ENCODE data around the gene GRB7.
"Not testable (repeated sequence)": the region's sequence is repeated elsewhere in the genome, so short reads cannot be mapped to it uniquely, and the experiment has no call there.

GRB7 gene
- 0 to 0.54 (median 0.10) reads per million in 4 donors for total RNA-seq

GRCh38 chr17:39737760-39738567 lies at the start of gene GRB7:
TSS of gene GRB7 (plus strand) at chr17:39737938. CDS start at chr17:39742302, 4,364 bp downstream.
- no peak for DNase-seq

GRCh38 chr17:39688475-39688835 lies 49.3 kb upstream of the GRB7 start:
- DNase-seq = no peak

- DNase-seq = no peak
These were observed 48.8 kb upstream of the GRB7 start for GRCh38 chr17:39688945-39689344.

GRCh38 chr17:39694593-39694992 lies 43.1 kb upstream of the GRB7 start:
- DNase-seq = no peak

GRCh38 chr17:39695089-39695474 lies 42.7 kb upstream of the GRB7 start:
- DNase-seq = no peak

GRCh38 chr17:39696731-39697130 lies 41.0 kb upstream of the GRB7 start:
- no peak for DNase-seq

- no peak for DNase-seq
These were observed 39.8 kb upstream of the GRB7 start for GRCh38 chr17:39697961-39698360.

- DNase-seq = not testable (repeated sequence)
These were observed 38.5 kb upstream of the GRB7 start for GRCh38 chr17:39699157-39699817.

- no peak for DNase-seq
These were observed 38.0 kb upstream of the GRB7 start, which contains the start of gene ERBB2 for GRCh38 chr17:39699818-39700147. TSS of gene ERBB2 (plus strand) at chr17:39700064. CDS start at chr17:39700239, 175 bp downstream.

- DNase-seq = no peak
These were observed 37.4 kb upstream of the GRB7 start for GRCh38 chr17:39700148-39700987.

GRCh38 chr17:39701012-39701783 lies 36.5 kb upstream of the GRB7 start:
- no peak for DNase-seq

GRCh38 chr17:39701784-39702422 lies 35.8 kb upstream of the GRB7 start:
- DNase-seq = no peak

GRCh38 chr17:39702901-39703893 lies 34.5 kb upstream of the GRB7 start:
- DNase-seq = no peak

GRCh38 chr17:39703913-39704312 lies 33.8 kb upstream of the GRB7 start:
- no peak for DNase-seq

GRCh38 chr17:39704821-39705551 lies 32.8 kb upstream of the GRB7 start:
- no peak for DNase-seq

GRCh38 chr17:39705786-39706348 lies 31.9 kb upstream of the GRB7 start:
- DNase-seq = no peak

- no peak for DNase-seq
These were observed 31.4 kb upstream of the GRB7 start for GRCh38 chr17:39706383-39706782.

GRCh38 chr17:39706921-39707337 lies 30.8 kb upstream of the GRB7 start:
- peak in 1 of 5 donors; percentile 55 for DNase-seq

- no peak for DNase-seq
These were observed 28.3 kb upstream of the GRB7 start for GRCh38 chr17:39709319-39709997.
